PFSK-1 (cell line): ENCODE data around the gene FASTKD2.

Experiments
- FOXP2 ChIP-seq: optimal IDR thresholded peaks from 2 replicates; pipeline ENCODE3; 2011; ENCODE audit warnings: borderline replicate concordance, control low read depth, inconsistent platforms; ENCODE audit not compliant: insufficient read depth; ENCODE audit errors: extremely low read length, extremely low read depth
- POLR2AphosphoS5 ChIP-seq: IDR thresholded peaks from 2 replicates; pipeline ENCODE4 v1.6.1; 2012; ENCODE audit warnings: low read depth, mild to moderate bottlenecking, control low read depth, low read length, moderate library complexity
- SIN3A ChIP-seq: IDR thresholded peaks from 2 replicates; pipeline ENCODE4 v1.6.1; 2012; ENCODE audit warnings: mild to moderate bottlenecking, low read length, moderate library complexity, borderline replicate concordance; ENCODE audit not compliant: insufficient read depth
- TAF1 ChIP-seq: IDR thresholded peaks from 2 replicates; pipeline ENCODE4 v1.6.1; 2012; ENCODE audit warnings: low read length, control low read depth, borderline replicate concordance; ENCODE audit not compliant: insufficient read depth
- TF ChIP-seq, protein P1 (sequence below), 2 experiments: IDR thresholded peaks; 2 replicates each; pipeline versions ENCODE4 v1.6.1 to v1.8.0; 2011 to 2012; ENCODE audit warnings: low read depth in 2 of 2, low read length in 2 of 2, control low read depth in 1 of 2, inconsistent platforms in 1 of 2, mild to moderate bottlenecking in 1 of 2, moderate library complexity in 1 of 2; ENCODE audit not compliant: insufficient read depth in 1 of 2

FASTKD2 gene

DNA sequence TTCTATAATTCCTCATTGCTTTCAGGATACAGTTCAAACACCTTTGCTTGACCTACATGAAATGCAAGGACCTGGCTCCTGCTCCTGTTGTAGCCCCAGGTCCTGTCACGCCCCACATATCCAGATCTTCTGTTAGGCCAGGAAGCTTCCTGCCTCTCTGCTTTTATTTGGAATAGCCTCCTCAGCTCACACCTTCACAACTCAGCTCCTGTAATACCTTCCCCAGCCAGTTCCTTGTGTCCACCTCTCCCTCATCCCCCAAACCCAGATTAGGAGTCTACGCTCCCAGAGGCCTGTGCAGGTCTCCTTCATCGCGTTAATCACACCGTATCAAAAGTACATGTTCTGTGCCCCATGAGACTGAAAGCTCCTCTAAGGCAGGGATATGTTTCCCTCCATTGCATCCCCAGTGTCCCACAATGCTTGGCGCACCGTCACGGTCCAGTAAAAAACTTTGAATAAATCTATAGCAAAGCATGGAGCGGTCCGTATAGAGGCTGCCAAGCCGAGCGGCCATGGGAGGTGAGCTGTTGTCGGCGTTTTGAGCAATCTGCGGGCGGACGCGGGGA, 649 bp upstream of the FASTKD2 start:
- TF ChIP-seq, protein P1, sequence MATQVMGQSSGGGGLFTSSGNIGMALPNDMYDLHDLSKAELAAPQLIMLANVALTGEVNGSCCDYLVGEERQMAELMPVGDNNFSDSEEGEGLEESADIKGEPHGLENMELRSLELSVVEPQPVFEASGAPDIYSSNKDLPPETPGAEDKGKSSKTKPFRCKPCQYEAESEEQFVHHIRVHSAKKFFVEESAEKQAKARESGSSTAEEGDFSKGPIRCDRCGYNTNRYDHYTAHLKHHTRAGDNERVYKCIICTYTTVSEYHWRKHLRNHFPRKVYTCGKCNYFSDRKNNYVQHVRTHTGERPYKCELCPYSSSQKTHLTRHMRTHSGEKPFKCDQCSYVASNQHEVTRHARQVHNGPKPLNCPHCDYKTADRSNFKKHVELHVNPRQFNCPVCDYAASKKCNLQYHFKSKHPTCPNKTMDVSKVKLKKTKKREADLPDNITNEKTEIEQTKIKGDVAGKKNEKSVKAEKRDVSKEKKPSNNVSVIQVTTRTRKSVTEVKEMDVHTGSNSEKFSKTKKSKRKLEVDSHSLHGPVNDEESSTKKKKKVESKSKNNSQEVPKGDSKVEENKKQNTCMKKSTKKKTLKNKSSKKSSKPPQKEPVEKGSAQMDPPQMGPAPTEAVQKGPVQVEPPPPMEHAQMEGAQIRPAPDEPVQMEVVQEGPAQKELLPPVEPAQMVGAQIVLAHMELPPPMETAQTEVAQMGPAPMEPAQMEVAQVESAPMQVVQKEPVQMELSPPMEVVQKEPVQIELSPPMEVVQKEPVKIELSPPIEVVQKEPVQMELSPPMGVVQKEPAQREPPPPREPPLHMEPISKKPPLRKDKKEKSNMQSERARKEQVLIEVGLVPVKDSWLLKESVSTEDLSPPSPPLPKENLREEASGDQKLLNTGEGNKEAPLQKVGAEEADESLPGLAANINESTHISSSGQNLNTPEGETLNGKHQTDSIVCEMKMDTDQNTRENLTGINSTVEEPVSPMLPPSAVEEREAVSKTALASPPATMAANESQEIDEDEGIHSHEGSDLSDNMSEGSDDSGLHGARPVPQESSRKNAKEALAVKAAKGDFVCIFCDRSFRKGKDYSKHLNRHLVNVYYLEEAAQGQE (IDR thresholded peaks at IDR 0.05; ENCODE audit: insufficient read depth in 1 of 2, low read depth in 2 of 2, low read length in 2 of 2): no peak
- TF ChIP-seq TAF1 (no peak), FOXP2 (no peak), SIN3A (no peak), POLR2AphosphoS5 (no peak)

DNA sequence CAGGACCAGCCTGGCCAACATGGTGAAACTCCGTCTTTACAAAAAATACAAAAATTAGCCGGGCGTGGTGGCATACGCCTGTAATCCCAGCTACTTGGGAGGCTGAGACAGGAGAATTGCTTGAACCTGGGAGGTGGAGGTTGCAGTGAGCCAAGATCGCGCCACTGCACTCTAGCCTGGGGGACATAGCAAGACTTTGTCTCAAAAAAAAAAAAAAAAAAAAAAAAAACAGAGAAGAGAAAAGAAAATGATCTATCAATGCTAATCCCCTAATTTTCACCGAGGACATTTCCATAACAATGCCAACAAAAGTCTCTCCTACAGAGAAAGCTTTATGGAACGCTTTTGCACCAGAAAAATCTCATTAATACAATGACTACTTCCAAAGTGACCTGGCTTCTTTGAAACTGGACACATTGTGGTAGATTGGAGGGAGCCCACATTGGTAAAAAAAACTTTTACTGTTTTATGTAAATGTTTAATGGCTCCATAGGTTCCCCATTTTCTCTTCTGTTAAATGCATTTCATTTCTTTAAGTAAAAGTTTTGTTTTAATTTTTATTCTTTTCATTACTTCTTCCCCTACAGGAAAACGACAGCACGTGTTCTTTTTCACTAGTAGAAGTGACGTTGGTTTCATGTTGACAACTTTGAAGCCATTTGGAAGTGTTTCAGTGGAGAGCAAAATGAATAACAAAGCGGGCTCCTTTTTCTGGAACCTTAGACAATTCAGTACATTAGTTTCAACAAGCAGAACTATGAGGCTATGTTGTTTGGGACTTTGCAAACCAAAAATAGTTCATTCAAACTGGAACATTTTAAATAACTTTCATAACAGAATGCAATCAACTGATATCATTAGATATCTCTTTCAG, 888 bp downstream of the FASTKD2 start:
- TF ChIP-seq SIN3A (no peak), TAF1 (no peak), FOXP2 (no peak), POLR2AphosphoS5 (no peak)
- TF ChIP-seq, protein P1 (IDR thresholded peaks at IDR 0.05; ENCODE audit: insufficient read depth in 1 of 2, low read depth in 2 of 2, low read length in 2 of 2): no peak

DNA sequence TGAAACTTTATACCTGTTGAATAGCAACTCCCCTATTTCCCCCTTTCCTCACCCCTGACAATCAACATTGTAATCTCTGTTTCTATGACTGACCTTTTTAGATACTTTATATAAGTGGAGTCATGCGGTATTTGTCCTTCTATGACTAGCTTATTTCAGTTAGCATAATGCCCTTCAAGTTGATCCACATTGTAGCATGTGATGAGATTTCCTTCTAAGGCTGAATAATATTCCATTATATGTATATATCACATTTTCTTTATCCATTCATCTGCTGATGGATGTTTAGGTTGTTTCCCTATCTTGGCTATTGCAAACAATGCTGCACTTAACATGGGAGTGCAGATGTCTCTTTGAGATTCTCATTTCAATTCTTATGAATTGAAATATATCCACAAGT, 9.5 kb downstream of the FASTKD2 start:
- TF ChIP-seq SIN3A: no peak
- no peak for TF ChIP-seq TAF1

DNA sequence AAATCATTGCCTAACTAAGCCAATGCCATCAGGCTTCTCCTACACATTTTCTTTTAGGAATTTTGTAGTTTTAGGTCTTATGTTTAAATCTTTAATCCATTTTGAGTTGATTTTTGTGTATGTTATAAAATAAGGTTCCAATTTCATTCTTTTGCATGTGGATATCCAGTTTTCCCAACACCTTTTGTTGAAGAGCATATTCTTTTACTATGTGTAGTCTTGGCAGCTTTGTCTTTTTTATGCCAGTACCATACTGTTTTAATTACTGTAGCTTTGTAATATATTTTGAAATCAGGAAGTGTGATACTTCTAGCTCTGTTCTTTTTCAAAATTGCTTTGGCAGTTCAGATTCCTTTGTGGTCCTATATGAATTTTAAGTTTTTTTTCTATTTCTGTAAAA, 11.0 kb downstream of the FASTKD2 start:
- no peak for TF ChIP-seq TAF1
- TF ChIP-seq POLR2AphosphoS5: no peak
- TF ChIP-seq, protein P1 (IDR thresholded peaks at IDR 0.05; ENCODE audit: insufficient read depth in 1 of 2, low read depth in 2 of 2, low read length in 2 of 2): no peak
- TF ChIP-seq SIN3A: no peak
- no peak for TF ChIP-seq FOXP2

DNA sequence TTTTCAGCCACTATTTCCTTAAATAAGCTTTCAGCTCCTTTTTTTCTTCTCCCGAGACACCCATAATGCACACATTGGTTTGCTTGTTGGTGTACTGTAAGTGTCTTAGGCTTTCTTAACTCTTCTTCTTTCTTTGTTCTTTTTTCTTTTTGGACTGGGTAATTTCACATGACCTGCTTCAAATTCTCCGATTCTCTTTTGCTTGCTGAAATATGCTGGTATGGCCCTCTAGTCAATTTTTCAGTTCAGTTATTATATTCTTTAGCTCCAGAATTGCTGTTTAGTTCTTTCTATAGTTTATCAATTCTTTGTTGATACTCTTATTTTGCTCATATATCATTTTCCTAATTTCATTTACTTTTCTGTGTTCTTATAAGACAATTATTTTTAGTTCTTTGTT, 15.3 kb downstream of the FASTKD2 start:
- TF ChIP-seq FOXP2: no peak
- no peak for TF ChIP-seq SIN3A

DNA sequence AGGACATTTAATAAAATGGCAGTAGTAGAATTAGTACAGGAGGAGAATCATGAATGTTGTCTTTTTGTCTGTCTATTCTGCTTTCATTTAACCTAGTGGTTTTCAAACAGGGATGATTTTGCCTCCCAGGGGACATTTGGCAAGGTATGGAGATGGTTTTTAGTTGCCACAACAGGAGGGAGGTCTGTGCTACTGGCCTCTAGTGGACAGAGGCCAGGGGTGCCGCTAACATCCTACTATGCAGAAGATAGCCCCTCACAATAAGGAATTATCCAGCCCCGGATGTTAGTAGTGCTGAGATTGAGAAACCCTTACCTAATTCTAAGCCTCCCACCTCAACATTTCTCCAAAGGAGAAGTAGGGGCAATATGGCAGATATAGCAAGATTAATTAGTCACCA, 18.3 kb downstream of the FASTKD2 start:
- TF ChIP-seq FOXP2: no peak
- TF ChIP-seq, protein P1 (IDR thresholded peaks at IDR 0.05; ENCODE audit: insufficient read depth in 1 of 2, low read depth in 2 of 2, low read length in 2 of 2): no peak
- TF ChIP-seq SIN3A: no peak
- no peak for TF ChIP-seq POLR2AphosphoS5
- no peak for TF ChIP-seq TAF1
